Stimulated activated naive CD8-positive, alpha-beta T cell treated with anti-CD3 and anti-CD28 coated beads, Interleukin-15, amount 100 ng/mL, for 72 hours (primary cell): ENCODE measurements around the gene TRIM14.
A peak's percentile ranks its signal among the peaks of the same experiment; 100 is the strongest.
"Not testable (repeated sequence)": the region's sequence is repeated elsewhere in the genome, so short reads cannot be mapped to it uniquely, and the experiment has no call there.

Source experiments
- ATAC-seq: fragments of 150-1000 bp; cut with Tn5 transposase; 2 replicates; pipeline ENCODE4 v1.10.0; 2021; ENCODE audit warnings: mild to moderate bottlenecking, moderate library complexity
- DNase-seq, 2 donors: peaks; one replicate each; pipeline ENCODE4 v3.0.0; 2021 to 2022
- H3K27ac Mint-ChIP-seq, 2 donors: one replicate each; pipeline ENCODE4 v1.8.0; 2022; ENCODE audit warnings: mild to moderate bottlenecking in 2 of 2, mixed read lengths in 2 of 2, moderate library complexity in 2 of 2
- H3K27me3 Mint-ChIP-seq: one replicate; pipeline ENCODE4 v1.8.0; 2022; ENCODE audit warnings: mixed read lengths
- H3K4me1 Mint-ChIP-seq: one replicate; pipeline ENCODE4 v1.8.0; 2022; ENCODE audit warnings: mild to moderate bottlenecking, mixed read lengths
- H3K4me3 Mint-ChIP-seq, 2 donors: one replicate each; pipeline ENCODE4 v1.8.0; 2022; ENCODE audit warnings: mild to moderate bottlenecking in 2 of 2, mixed read lengths in 2 of 2, moderate library complexity in 1 of 2
- H3K9me3 Mint-ChIP-seq, 2 donors: one replicate each; pipeline ENCODE4 v1.8.0; 2022; ENCODE audit warnings: mixed read lengths in 2 of 2

Gene TRIM14

DNA sequence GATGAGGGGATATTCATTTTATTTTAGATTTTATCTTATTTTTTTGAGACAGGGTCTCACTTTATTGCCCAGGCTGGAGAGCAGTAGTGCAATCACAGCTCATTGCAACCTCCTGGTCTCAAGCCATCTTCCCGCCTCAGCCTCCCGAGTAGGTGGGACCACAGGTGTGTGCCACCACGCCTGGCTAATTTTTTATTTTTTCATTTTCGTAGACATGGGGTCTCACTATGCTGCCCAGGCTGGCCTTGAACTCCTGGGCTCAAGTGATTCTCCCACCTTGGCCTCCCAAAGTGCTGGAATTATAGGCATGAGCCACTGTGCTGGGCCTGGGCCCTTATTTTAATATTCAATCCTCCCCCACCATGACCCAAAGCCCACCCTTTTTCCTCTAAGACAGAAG lies 11.0 kb upstream of the TRIM14 start:
- peak overlapping the region in 1 of 2 donors; percentile 80 for H3K27ac Mint-ChIP-seq
- H3K27me3 Mint-ChIP-seq, ATAC-seq, H3K9me3 Mint-ChIP-seq, DNase-seq, H3K4me1 Mint-ChIP-seq, H3K4me3 Mint-ChIP-seq: not testable (repeated sequence)

- H3K4me1 Mint-ChIP-seq = peaks cover 9% of the 10 kb centered on the region
- H3K4me3 Mint-ChIP-seq = no peak overlapping the region
- no peaks in the 10 kb centered on the region for H3K9me3 Mint-ChIP-seq
- H3K27ac Mint-ChIP-seq = peak overlapping the region; percentile 50 to 59
- no peak for DNase-seq
- no peaks in the 10 kb centered on the region for H3K27me3 Mint-ChIP-seq
- no peak for ATAC-seq
These were observed 10.4 kb upstream of the TRIM14 start for GRCh38 chr9:98129451-98129881.

DNA sequence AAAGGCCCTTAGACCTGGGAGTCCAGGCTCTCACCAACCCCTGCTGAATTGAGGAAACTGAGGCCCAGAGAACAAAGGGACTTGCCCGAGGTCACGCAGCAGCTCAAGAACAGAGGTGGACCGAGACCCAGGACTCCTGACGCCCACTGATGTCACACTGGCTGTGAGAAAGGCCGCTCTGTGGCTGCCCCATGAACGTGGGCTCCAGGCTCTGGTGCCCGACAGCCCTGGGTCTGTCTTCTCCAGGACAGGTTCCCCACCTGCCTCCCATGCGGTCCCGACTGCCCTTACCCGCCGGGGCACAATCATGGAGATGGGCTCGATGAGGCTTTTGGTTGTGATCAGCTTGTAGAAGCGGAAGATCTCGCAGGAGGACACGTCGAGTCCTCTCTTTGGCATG lies 9.3 kb upstream of the TRIM14 start:
- no peak for DNase-seq
- Mint-ChIP-seq H3K4me1 (peaks cover 5% of the 10 kb centered on the region), H3K9me3 (no peaks in the 10 kb centered on the region), H3K4me3 (no peak overlapping the region), H3K27ac (peak overlapping the region in 1 of 2 donors; percentile 34), H3K27me3 (no peaks in the 10 kb centered on the region)
- ATAC-seq = no peak

GRCh38 chr9:98127226-98127625 lies 8.2 kb upstream of the TRIM14 start:
- Mint-ChIP-seq H3K4me1 (peaks cover 6% of the 10 kb centered on the region), H3K27me3 (no peaks in the 10 kb centered on the region), H3K4me3 (no peak overlapping the region), H3K9me3 (no peaks in the 10 kb centered on the region), H3K27ac (no peak overlapping the region)
- ATAC-seq (no peak), DNase-seq (no peak)

DNA sequence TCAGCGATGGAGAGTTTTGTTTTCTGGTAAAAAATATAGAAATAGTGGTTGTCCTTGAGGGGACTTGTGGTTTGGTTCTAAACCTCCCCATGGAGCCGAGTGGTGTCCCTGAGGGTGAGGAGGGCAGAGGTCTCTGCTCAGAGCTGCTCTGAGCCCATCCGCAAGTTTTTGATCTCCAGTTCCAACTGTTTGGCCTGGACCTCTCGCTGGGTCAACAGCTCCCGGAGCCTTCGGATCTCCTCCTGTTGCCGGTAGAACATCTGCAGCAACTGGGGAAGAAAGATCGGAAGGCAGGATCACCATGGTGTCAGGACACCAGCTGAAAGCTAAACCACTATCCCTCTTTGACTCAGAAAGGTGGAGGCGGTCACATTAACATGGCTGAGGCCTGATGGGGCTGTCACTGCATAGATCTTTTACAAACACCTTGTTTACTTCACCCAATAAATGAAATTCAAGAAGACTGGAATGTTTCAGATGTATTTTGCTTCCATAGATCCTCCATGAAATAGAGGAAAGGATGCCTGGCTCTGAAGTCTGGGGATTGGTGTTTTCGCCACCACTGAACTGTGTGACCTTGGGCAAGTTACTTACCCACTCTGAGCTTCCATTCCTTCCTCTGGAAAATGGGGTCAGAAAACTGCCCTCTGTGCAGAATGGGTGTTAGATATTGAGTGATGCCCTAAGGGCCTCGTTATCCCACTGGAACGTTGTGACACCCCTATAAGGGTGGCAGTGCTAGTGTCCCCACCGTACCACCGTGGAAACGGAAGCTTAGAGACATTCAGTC lies 5.8 kb upstream of the TRIM14 start:
- peak overlapping the region in 1 of 2 donors; percentile 27 for H3K27ac Mint-ChIP-seq
- H3K27me3 Mint-ChIP-seq = no peaks in the 10 kb centered on the region
- no peaks in the 10 kb centered on the region for H3K9me3 Mint-ChIP-seq
- DNase-seq (no peak), ATAC-seq (no peak)
- H3K4me1 Mint-ChIP-seq = peaks cover 30% of the 10 kb centered on the region
- H3K4me3 Mint-ChIP-seq = no peak overlapping the region

DNA sequence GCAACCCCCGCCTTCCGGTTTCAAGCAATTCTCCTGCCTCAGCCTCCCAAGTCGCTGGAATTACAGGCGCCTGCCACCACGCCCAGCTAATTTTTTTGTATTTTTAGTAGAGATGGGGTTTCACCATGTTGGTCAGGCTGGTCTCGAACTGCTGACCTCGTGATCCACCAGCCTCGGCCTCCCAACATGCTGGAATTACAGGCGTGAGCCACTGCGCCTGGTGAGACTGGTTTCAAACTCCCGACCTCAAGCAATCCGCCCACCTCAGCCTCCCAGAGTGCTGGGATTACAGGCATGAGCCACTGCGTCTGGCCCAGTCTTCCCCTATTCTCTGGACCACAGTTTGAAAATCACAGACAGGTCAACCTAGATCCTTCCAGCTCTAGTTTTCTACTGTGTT lies 5.1 kb upstream of the TRIM14 start:
- H3K27ac Mint-ChIP-seq, H3K4me3 Mint-ChIP-seq, H3K27me3 Mint-ChIP-seq, ATAC-seq, H3K9me3 Mint-ChIP-seq, DNase-seq: not testable (repeated sequence)
- H3K4me1 Mint-ChIP-seq = peaks cover 37% of the 10 kb centered on the region

- ATAC-seq (no peak), DNase-seq (no peak)
- Mint-ChIP-seq H3K9me3 (no peaks in the 10 kb centered on the region), H3K4me1 (peaks cover 56% of the 10 kb centered on the region), H3K27me3 (no peaks in the 10 kb centered on the region), H3K27ac (no peak overlapping the region), H3K4me3 (peak overlapping the region in 1 of 2 donors; percentile 99)
These were observed 2.0 kb upstream of the TRIM14 start for GRCh38 chr9:98121058-98121457.

DNA sequence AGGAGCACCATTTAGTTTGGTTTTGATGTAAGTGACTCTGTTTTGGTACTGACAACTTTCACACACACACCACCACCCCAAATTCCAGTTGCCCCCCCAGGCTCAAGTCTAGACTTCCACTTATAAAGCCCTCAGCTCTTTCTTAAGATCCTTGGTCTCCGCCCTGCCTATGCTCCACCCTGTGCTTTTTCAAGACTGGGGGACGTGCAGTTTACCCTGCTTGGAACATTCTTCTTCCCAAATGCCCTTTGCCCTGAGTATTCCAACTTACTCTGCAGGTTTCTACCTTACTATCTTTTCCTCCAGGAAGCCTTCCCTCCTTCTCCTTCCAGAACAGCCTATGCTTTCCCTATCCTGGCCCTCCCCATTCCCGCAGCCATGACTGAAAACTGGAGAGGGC lies 1.5 kb upstream of the TRIM14 start:
- Mint-ChIP-seq H3K27me3 (no peaks in the 10 kb centered on the region), H3K27ac (peak overlapping the region in 1 of 2 donors; percentile 49), H3K4me1 (peaks cover 56% of the 10 kb centered on the region), H3K4me3 (peak overlapping the region; percentile 96 to 99), H3K9me3 (no peaks in the 10 kb centered on the region)
- ATAC-seq (no peak), DNase-seq (no peak)

DNA sequence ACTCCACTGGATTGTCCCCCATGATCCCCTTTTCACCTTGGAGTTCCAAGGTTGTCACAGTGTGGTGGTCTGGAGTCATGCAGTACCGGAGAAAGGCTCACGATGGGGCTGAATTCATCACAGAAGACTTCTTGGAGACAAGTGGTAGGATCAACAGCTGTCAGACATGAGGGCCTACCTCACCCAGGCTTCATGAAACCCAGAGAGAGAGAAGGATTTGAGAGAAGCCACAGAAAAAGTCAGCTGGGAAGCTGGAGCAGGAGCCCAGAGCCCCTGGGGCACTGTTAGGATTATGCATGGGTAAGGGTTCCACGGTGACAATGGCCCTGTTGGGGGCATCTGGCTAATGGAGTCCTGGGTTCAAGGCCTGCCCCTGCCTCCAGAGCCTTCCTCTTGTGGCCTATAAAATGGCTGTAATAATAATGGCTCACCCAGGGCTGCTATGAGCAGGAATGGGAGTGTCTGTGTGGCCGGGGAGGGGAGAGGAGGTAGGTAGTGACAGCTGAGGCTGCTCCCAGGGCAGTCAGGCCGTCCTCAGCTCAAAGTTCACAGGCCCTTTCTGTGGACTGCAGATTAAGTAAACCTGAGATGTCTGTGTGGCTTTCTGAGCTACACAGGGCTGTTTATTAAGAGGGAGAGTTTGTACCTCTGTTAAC lies 910 bp downstream of the TRIM14 start:
- peak; percentile 84 for ATAC-seq
- peak; percentile 40 to 59 for DNase-seq
- Mint-ChIP-seq H3K4me1 (peaks cover 56% of the 10 kb centered on the region), H3K27me3 (no peaks in the 10 kb centered on the region), H3K9me3 (no peaks in the 10 kb centered on the region), H3K4me3 (peak overlapping the region; percentile 96 to 99), H3K27ac (peak overlapping the region; percentile 98)

GRCh38 chr9:98117097-98117496 lies 1.9 kb downstream of the TRIM14 start:
- not testable (repeated sequence) for ATAC-seq, H3K27me3 Mint-ChIP-seq, DNase-seq, H3K9me3 Mint-ChIP-seq
- Mint-ChIP-seq H3K4me1 (peaks cover 49% of the 10 kb centered on the region), H3K27ac (peak overlapping the region in 1 of 2 donors; percentile 40), H3K4me3 (peak overlapping the region in 1 of 2 donors; percentile 99)

DNA sequence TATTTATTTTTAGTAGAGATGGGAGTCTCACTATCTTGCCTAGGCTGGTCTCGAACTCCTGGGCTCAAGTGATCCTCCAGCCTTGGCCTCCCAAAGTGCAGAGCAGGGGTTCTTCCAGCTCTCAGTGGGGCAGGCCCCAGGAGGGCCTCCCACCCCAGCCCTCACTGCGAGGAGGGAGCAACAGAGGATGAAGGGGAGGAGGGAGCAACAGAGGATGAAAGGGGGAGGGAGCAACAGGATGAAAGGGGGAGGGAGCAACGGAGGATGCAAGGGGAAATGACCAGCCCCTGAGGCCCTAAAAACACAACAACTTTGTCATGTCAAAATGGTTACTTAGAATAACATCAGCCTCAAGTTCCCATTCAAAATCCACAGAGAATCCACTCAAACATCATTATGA lies 10.0 kb downstream of the TRIM14 start:
- ATAC-seq = peak; percentile 16
- H3K4me1 Mint-ChIP-seq = peaks cover 66% of the 10 kb centered on the region
- no peak for DNase-seq
- H3K27ac Mint-ChIP-seq = peak overlapping the region; percentile 81 to 96
- H3K27me3 Mint-ChIP-seq = no peaks in the 10 kb centered on the region
- H3K4me3 Mint-ChIP-seq = peak overlapping the region; percentile 2 to 62
- no peaks in the 10 kb centered on the region for H3K9me3 Mint-ChIP-seq

GRCh38 chr9:98108531-98109031 lies 10.4 kb downstream of the TRIM14 start:
- peak overlapping the region; percentile 62 to 72 for H3K4me3 Mint-ChIP-seq
- no peaks in the 10 kb centered on the region for H3K9me3 Mint-ChIP-seq
- DNase-seq (peak; percentile 38 to 41), ATAC-seq (peak; percentile 92)
- H3K27ac Mint-ChIP-seq = peak overlapping the region; percentile 81 to 96
- H3K27me3 Mint-ChIP-seq = no peaks in the 10 kb centered on the region
- peaks cover 71% of the 10 kb centered on the region for H3K4me1 Mint-ChIP-seq

DNA sequence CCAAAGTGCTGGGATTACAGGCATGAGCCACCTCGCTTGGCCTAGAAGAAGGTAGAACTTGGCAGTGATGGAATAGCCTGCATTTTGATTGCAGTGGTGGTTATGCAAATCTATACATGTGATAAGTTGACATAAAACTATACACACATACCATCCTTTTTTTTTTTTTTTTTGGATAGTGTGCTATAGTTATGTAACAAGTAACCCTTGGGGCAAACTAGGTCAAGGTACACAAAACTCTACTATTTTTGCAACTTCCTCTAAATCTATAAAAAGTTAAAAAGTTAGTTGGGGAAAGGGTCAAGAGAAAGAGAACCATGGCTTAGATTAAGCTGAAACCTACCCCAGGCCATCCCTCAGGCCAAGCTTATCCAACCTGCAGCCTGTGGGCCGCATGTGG lies 11.1 kb downstream of the TRIM14 start:
- H3K4me3 Mint-ChIP-seq = peak overlapping the region in 1 of 2 donors; percentile 62
- ATAC-seq = no peak
- no peaks in the 10 kb centered on the region for H3K9me3 Mint-ChIP-seq
- peaks cover 75% of the 10 kb centered on the region for H3K4me1 Mint-ChIP-seq
- DNase-seq = no peak
- peak overlapping the region; percentile 61 to 88 for H3K27ac Mint-ChIP-seq
- no peaks in the 10 kb centered on the region for H3K27me3 Mint-ChIP-seq

GRCh38 chr9:98105006-98105405 lies 14.0 kb downstream of the TRIM14 start:
- peaks cover 98% of the 10 kb centered on the region for H3K4me1 Mint-ChIP-seq
- H3K27me3 Mint-ChIP-seq = no peaks in the 10 kb centered on the region
- no peak overlapping the region for H3K27ac Mint-ChIP-seq
- peak overlapping the region in 1 of 2 donors; percentile 46 for H3K4me3 Mint-ChIP-seq
- ATAC-seq (no peak), DNase-seq (no peak)
- no peaks in the 10 kb centered on the region for H3K9me3 Mint-ChIP-seq

DNA sequence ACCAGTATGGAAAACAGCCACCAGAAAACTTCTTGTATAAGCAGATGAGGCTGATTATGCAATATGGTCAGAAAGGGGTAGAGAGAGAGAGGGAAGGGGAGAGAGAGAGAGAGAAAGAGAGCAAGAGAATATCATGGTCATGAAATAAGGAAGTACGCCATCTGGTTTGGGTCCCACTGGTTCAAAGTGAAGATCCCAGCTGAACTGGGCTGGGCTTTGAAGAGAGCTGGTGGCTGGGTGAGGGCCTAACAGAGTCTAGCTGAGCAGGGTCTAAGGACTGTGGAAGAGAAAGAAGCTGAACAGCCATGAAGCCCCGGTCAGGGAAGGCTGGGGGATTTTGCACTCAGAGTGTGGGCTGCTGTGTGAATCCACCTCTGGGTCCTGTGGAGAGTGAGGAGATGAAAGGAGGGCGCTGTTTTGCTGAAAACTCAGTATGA lies 14.6 kb downstream of the TRIM14 start:
- H3K4me3 Mint-ChIP-seq = peak overlapping the region; percentile 46 to 74
- H3K4me1 Mint-ChIP-seq = peaks cover 98% of the 10 kb centered on the region
- peak overlapping the region; percentile 81 to 93 for H3K27ac Mint-ChIP-seq
- H3K27me3 Mint-ChIP-seq = no peaks in the 10 kb centered on the region
- no peak for DNase-seq
- no peaks in the 10 kb centered on the region for H3K9me3 Mint-ChIP-seq
- no peak for ATAC-seq

- peak; percentile 72 to 79 for DNase-seq
- H3K9me3 Mint-ChIP-seq = no peaks in the 10 kb centered on the region
- H3K27ac Mint-ChIP-seq = peak overlapping the region; percentile 24 to 85
- peaks cover 96% of the 10 kb centered on the region for H3K4me1 Mint-ChIP-seq
- ATAC-seq = peak; percentile 98
- peak overlapping the region; percentile 61 to 69 for H3K4me3 Mint-ChIP-seq
- no peaks in the 10 kb centered on the region for H3K27me3 Mint-ChIP-seq
These were observed 17.2 kb downstream of the TRIM14 start for GRCh38 chr9:98101868-98102273.
